PFSK-1 (cell line): ENCODE measurements around the gene ZNF697.

Experiments
- FOXP2 ChIP-seq: optimal IDR thresholded peaks from 2 replicates; pipeline ENCODE3; 2011; ENCODE audit warnings: borderline replicate concordance, control low read depth, inconsistent platforms; ENCODE audit not compliant: insufficient read depth; ENCODE audit errors: extremely low read length, extremely low read depth
- POLR2AphosphoS5 ChIP-seq: IDR thresholded peaks from 2 replicates; pipeline ENCODE4 v1.6.1; 2012; ENCODE audit warnings: low read depth, mild to moderate bottlenecking, control low read depth, low read length, moderate library complexity
- SIN3A ChIP-seq: IDR thresholded peaks from 2 replicates; pipeline ENCODE4 v1.6.1; 2012; ENCODE audit warnings: mild to moderate bottlenecking, low read length, moderate library complexity, borderline replicate concordance; ENCODE audit not compliant: insufficient read depth
- TAF1 ChIP-seq: IDR thresholded peaks from 2 replicates; pipeline ENCODE4 v1.6.1; 2012; ENCODE audit warnings: low read length, control low read depth, borderline replicate concordance; ENCODE audit not compliant: insufficient read depth
- TF ChIP-seq, protein P1 (sequence below), 2 experiments: IDR thresholded peaks; 2 replicates each; pipeline versions ENCODE4 v1.6.1 to v1.8.0; 2011 to 2012; ENCODE audit warnings: low read depth in 2 of 2, low read length in 2 of 2, control low read depth in 1 of 2, inconsistent platforms in 1 of 2, mild to moderate bottlenecking in 1 of 2, moderate library complexity in 1 of 2; ENCODE audit not compliant: insufficient read depth in 1 of 2

Gene ZNF697

DNA sequence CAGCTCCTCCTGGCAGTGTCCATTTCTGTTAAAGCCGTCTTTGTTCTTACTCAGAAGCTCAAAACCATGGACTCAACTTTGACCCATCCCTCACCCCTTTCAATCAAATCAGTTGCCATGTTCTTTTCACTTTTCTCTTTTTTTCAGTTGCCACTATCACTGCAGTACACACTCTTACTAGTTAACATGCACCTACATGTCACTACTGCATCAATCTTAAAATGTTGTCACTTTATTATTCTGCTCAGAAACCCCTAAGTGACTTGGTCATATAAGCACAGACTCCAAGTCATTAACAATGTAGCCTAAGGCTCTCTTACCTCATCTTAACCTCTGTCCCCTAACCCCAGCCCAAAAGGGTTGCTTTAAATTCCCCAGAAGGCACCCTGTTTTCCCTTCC lies 9.0 kb downstream of the ZNF697 start:
- TF ChIP-seq, protein P1, sequence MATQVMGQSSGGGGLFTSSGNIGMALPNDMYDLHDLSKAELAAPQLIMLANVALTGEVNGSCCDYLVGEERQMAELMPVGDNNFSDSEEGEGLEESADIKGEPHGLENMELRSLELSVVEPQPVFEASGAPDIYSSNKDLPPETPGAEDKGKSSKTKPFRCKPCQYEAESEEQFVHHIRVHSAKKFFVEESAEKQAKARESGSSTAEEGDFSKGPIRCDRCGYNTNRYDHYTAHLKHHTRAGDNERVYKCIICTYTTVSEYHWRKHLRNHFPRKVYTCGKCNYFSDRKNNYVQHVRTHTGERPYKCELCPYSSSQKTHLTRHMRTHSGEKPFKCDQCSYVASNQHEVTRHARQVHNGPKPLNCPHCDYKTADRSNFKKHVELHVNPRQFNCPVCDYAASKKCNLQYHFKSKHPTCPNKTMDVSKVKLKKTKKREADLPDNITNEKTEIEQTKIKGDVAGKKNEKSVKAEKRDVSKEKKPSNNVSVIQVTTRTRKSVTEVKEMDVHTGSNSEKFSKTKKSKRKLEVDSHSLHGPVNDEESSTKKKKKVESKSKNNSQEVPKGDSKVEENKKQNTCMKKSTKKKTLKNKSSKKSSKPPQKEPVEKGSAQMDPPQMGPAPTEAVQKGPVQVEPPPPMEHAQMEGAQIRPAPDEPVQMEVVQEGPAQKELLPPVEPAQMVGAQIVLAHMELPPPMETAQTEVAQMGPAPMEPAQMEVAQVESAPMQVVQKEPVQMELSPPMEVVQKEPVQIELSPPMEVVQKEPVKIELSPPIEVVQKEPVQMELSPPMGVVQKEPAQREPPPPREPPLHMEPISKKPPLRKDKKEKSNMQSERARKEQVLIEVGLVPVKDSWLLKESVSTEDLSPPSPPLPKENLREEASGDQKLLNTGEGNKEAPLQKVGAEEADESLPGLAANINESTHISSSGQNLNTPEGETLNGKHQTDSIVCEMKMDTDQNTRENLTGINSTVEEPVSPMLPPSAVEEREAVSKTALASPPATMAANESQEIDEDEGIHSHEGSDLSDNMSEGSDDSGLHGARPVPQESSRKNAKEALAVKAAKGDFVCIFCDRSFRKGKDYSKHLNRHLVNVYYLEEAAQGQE (IDR thresholded peaks at IDR 0.05; ENCODE audit: insufficient read depth in 1 of 2, low read depth in 2 of 2, low read length in 2 of 2): no peak
- TF ChIP-seq POLR2AphosphoS5: no peak

DNA sequence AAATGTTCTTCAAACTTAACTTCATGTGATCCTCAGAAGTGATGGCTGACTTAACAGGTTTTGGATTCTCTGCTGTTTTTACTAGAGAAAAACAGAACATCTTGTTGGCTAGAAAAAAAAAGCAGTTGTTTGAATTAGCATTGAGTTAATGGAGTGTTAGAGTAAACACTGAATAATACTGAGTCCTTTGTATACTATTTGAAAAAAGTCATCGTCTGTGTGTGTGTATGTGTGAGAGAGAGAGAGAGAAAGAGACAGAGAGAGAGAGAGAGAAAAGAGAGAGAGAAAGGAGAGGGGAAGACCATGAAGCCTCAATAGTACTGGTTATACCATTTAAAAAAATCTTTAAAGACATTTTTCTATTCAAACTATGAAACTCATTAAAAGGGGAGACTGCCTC lies 10.4 kb downstream of the ZNF697 start:
- no peak for TF ChIP-seq POLR2AphosphoS5
- TF ChIP-seq TAF1: no peak

DNA sequence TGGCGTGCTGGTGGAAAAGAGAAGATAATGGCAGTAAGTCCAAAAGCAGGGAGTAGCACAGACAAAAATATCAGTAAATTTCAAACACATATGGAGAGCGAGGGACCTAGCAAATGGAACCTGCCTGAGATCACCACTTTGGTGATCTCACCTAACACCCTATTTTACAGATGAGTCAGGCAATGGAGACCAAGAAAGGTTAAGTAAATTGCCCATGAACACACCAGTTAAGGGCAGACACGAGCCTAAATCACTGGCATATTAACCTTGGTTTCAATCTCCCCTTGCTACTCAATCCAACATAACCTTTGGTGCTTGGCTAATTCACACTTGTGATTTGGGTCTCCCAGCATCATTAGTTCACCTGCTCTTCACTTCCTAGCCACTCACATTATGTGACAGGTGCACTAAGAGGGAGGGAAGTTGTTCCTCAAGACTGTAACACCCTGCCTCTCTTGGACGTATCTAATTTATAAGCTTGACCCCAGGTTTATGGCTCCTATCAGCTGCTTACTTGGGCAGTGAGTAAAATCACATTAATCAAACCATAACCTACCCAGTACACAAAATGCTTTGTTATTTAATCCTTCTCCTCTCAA lies 11.5 kb downstream of the ZNF697 start:
- TF ChIP-seq, protein P1 (IDR thresholded peaks at IDR 0.05; ENCODE audit: insufficient read depth in 1 of 2, low read depth in 2 of 2, low read length in 2 of 2): no peak
- TF ChIP-seq TAF1 (no peak), SIN3A (no peak), FOXP2 (no peak), POLR2AphosphoS5 (no peak)

DNA sequence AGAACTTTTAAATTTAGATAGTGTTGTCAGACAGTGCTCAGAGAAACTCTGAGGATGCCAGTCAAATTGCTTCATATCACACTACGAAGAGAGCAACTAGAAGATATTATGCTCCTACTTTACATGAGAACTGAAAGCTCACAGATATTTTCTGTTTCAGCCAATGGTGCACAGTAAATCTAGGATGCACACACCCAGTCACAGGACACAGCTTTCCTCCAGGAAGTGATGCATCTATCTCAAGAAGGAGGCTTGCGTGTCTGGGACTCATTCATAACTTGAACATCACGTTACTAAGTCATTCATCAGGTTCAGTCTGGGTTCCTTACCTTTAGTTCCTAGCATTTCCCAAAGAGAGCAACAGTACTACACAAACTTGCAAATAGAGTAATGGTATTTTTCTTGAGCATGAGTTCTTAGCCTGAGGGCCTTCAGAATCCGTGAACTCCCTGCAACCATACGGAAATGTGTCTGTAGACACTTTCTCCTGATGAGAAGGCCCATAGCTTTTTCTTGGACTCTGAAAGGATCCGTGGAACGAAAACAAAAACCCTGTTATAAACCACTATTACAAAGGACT lies 12.2 kb downstream of the ZNF697 start:
- TF ChIP-seq, protein P1 (IDR thresholded peaks at IDR 0.05; ENCODE audit: insufficient read depth in 1 of 2, low read depth in 2 of 2, low read length in 2 of 2): no peak
- no peak; the same call in 1 of the 2 replicates for TF ChIP-seq SIN3A
- TF ChIP-seq TAF1: peak; percentile 55; the same call in 1 of the 2 replicates

DNA sequence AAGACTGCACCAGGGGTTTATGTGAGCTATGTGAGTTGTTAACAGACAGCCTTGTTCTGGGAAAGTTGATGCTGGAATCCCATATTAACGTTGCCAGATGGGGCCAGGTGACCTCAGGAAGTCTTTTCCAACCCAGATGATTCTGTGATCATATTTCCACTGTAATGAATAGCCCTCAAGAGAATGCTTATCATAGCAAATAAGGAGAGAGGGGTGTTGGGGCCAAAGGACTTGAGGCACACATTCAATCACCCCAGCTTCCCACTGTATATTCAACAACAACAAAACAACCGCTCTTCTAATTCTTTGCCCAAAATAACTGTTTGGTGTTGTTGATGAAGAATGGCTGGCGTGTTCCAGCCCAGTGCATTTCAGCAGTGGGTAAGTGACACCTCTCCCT lies 14.1 kb downstream of the ZNF697 start:
- TF ChIP-seq POLR2AphosphoS5 (no peak), TAF1 (no peak), FOXP2 (no peak), SIN3A (no peak)
- TF ChIP-seq, protein P1 (IDR thresholded peaks at IDR 0.05; ENCODE audit: insufficient read depth in 1 of 2, low read depth in 2 of 2, low read length in 2 of 2): no peak
